M059J (cell line): Measurements from ENCODE around the gene TUBGCP6. TPM values are rescaled to one million over a fixed set of nuclear protein-coding genes. Genes with fewer than 3 reads are reported as not detected.
A peak's percentile ranks its signal among the peaks of the same experiment; 100 is the strongest.
"Not testable (repeated sequence)": the region's sequence is repeated elsewhere in the genome, so short reads cannot be mapped to it uniquely, and the experiment has no call there.

ENCODE experiments used
- DNase-seq: peaks from one replicate; pipeline ENCODE4 v3.0.0-alpha.2; 2012; ENCODE audit warnings: low read depth
- total RNA-seq: library from RNA; depleted of rRNA; stranded (reverse); fragments of >200 nt; shearing (Covaris generic); gene quantifications from 2 replicates; pipeline ENCODE4 v1.2.3, GENCODE V29; 2014

Gene TUBGCP6
- total RNA-seq, 1 experiment from 2014 or later, result 12.5 TPM

GRCh38 chr22:50278956-50279619 lies 34.3 kb upstream of the TUBGCP6 start:
- no peak for DNase-seq

GRCh38 chr22:50278461-50278860 lies 33.6 kb upstream of the TUBGCP6 start:
- no peak for DNase-seq

- DNase-seq, result no peak
Measured at GRCh38 chr22:50277761-50278160, 32.9 kb upstream of the TUBGCP6 start.

- DNase-seq, result no peak
Measured at GRCh38 chr22:50276143-50276542, 31.3 kb upstream of the TUBGCP6 start.

GRCh38 chr22:50275181-50276055 lies 30.6 kb upstream of the TUBGCP6 start:
- DNase-seq, result no peak

GRCh38 chr22:50274771-50275170 lies 29.9 kb upstream of the TUBGCP6 start:
- no peak for DNase-seq

GRCh38 chr22:50274311-50274710 lies 29.5 kb upstream of the TUBGCP6 start:
- DNase-seq, result peak; percentile 55

- not testable (repeated sequence) for DNase-seq
Measured at GRCh38 chr22:50273781-50274180, 29.0 kb upstream of the TUBGCP6 start.

- DNase-seq, result not testable (repeated sequence)
Measured at GRCh38 chr22:50273352-50273751, 28.5 kb upstream of the TUBGCP6 start.

GRCh38 chr22:50272044-50272802 lies 27.4 kb upstream of the TUBGCP6 start:
- peak; percentile 46 for DNase-seq

GRCh38 chr22:50271519-50271970 lies 26.7 kb upstream of the TUBGCP6 start:
- DNase-seq, result peak; percentile 42

GRCh38 chr22:50270666-50271394 lies 26.0 kb upstream of the TUBGCP6 start:
- peak; percentile 67 for DNase-seq

- DNase-seq, result peak; percentile 31
Measured at GRCh38 chr22:50269970-50270665, 25.3 kb upstream of the TUBGCP6 start, which contains the start of gene MAPK11. Gene MAPK11, minus strand, starts transcription at chr22:50270380. Its CDS starts 88 bp downstream, at chr22:50270292.

- DNase-seq, result no peak
Measured at GRCh38 chr22:50269573-50269969, 24.7 kb upstream of the TUBGCP6 start.

GRCh38 chr22:50268655-50269113 lies 23.9 kb upstream of the TUBGCP6 start:
- no peak for DNase-seq

GRCh38 chr22:50267591-50268390 lies 23.0 kb upstream of the TUBGCP6 start:
- no peak for DNase-seq

GRCh38 chr22:50266994-50267393 lies 22.2 kb upstream of the TUBGCP6 start:
- DNase-seq, result no peak

- DNase-seq, result no peak
Measured at GRCh38 chr22:50264946-50265669, 20.3 kb upstream of the TUBGCP6 start.

- DNase-seq, result no peak
Measured at GRCh38 chr22:50264104-50264745, 19.4 kb upstream of the TUBGCP6 start.
